ENCODE data around the gene ABHD8.
A peak's percentile ranks its signal among the peaks of the same experiment; 100 is the strongest.

The ABHD8 gene

DNA sequence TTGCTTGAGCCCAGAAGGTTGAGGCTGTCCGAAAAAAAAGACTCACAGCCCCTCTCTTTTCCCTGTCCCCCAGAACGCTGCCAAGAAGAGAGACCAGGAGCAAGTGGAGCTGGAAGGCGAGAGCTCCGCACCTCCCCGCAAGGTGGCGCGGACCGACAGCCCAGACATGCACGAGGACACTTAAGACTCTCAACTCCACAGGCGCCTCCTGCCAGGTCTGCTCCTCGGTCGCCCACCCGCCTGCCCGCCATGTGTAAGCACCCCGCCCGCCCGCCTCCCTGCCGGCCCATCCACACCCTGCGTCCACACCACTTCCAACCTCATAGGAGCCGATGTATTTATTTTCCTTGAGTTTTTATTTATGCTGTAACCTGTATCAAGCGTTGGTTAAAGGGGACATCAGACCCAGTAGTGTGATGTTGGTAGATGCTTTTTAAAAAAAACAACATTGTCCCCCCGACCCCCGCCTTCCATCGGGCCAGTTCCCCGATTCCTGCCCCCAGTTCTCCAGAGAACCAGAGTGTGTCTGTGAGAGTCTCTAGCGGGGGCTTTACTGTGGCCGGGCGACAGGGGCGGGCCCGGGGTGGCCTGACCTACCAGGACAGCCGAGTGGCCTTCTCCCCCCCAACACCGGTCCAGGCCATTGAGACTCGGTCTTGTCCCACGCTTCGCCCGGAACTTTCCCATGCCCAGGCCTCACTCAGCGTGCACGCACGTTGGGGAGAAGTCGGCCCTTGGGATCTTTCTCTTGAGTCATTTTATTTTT lies 16.4 kb upstream of the ABHD8 start:
- Histone ChIP-seq H3K4me3 (ENCODE audit: low read depth, low read length) (no peak overlapping the region), H3K27me3 (replicated peaks) (no peaks in the 10 kb centered on the region), H3K36me3 (replicated peaks) (peaks cover 60% of the 10 kb centered on the region), H3K27ac (no peak overlapping the region)
- TF ChIP-seq, protein P1, sequence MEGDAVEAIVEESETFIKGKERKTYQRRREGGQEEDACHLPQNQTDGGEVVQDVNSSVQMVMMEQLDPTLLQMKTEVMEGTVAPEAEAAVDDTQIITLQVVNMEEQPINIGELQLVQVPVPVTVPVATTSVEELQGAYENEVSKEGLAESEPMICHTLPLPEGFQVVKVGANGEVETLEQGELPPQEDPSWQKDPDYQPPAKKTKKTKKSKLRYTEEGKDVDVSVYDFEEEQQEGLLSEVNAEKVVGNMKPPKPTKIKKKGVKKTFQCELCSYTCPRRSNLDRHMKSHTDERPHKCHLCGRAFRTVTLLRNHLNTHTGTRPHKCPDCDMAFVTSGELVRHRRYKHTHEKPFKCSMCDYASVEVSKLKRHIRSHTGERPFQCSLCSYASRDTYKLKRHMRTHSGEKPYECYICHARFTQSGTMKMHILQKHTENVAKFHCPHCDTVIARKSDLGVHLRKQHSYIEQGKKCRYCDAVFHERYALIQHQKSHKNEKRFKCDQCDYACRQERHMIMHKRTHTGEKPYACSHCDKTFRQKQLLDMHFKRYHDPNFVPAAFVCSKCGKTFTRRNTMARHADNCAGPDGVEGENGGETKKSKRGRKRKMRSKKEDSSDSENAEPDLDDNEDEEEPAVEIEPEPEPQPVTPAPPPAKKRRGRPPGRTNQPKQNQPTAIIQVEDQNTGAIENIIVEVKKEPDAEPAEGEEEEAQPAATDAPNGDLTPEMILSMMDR (IDR thresholded peaks at IDR 0.05; ENCODE audit: low read depth, low read length, missing control alignments), result no peak
- in situ Hi-C loops (cut with HindIII; ENCODE audit: low pct_ligation_motif_present, low sequenced_read_pairs), result no loop called here
- DNase-seq, result no peak

DNA sequence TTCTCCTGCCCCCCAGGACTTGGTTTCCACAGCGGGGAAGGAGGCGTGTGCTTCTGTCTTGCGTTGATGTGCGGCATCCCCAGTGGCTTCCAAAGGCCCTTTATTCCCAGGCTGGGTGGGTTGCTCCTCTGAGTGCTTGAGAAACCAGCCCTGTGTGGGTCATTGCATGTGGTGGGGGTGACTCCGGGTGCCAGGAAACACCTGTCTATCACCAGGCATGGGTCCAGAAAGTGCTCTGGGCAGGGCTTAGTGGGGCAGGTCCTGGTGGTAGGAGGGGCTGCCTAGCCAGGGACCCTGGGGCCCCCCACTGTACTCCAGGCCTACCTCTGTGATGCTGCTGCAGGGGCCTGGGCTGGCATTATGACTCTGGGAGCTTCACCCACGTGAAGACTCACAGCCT lies 15.7 kb upstream of the ABHD8 start:
- Histone ChIP-seq H3K27me3 (replicated peaks) (no peaks in the 10 kb centered on the region), H3K4me3 (ENCODE audit: low read depth, low read length) (no peak overlapping the region), H3K36me3 (replicated peaks) (peaks cover 67% of the 10 kb centered on the region), H3K27ac (no peak overlapping the region)
- in situ Hi-C loops (cut with HindIII; ENCODE audit: low pct_ligation_motif_present, low sequenced_read_pairs), result no loop called here
- TF ChIP-seq, protein P1 (IDR thresholded peaks at IDR 0.05; ENCODE audit: low read depth, low read length, missing control alignments), result no peak
- DNase-seq, result no peak

DNA sequence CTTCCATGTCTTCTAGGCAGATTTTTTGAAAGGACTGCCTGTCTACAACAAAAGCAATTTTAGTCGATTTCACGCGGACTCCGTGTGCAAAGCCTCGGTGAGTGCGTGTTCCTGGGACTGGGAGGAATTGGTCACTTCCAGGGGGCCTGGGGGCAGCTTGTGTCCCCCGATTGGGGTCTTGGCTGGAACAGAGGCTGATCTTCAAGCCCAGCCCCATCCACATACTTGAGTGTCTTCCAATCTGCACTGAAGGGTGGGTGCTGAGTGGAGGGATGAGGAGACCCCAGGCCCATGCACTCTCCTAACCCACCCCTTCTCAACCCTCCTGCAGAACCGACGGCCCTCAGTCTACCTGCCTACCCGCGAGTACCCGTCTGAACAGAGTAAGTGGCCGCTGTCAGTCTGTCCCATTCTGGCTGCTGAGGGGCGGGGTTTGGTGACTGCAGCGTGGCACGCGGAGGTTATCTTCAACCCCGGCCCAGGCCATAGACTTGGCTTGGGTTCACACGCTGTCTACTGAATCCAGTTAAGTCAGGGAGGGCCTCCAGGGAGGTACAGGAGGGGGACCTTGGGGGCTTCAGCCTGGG lies 10.9 kb upstream of the ABHD8 start:
- TF ChIP-seq, protein P1 (IDR thresholded peaks at IDR 0.05; ENCODE audit: low read depth, low read length, missing control alignments), result no peak
- in situ Hi-C loops (cut with HindIII; ENCODE audit: low pct_ligation_motif_present, low sequenced_read_pairs), result no loop called here
- no peaks in the 10 kb centered on the region for H3K27me3 ChIP-seq (replicated peaks)
- no peak overlapping the region for H3K4me3 ChIP-seq (ENCODE audit: low read depth, low read length)
- no peak for DNase-seq
- no peak overlapping the region for H3K27ac ChIP-seq
- H3K36me3 ChIP-seq (replicated peaks), result peaks cover 44% of the 10 kb centered on the region

DNA sequence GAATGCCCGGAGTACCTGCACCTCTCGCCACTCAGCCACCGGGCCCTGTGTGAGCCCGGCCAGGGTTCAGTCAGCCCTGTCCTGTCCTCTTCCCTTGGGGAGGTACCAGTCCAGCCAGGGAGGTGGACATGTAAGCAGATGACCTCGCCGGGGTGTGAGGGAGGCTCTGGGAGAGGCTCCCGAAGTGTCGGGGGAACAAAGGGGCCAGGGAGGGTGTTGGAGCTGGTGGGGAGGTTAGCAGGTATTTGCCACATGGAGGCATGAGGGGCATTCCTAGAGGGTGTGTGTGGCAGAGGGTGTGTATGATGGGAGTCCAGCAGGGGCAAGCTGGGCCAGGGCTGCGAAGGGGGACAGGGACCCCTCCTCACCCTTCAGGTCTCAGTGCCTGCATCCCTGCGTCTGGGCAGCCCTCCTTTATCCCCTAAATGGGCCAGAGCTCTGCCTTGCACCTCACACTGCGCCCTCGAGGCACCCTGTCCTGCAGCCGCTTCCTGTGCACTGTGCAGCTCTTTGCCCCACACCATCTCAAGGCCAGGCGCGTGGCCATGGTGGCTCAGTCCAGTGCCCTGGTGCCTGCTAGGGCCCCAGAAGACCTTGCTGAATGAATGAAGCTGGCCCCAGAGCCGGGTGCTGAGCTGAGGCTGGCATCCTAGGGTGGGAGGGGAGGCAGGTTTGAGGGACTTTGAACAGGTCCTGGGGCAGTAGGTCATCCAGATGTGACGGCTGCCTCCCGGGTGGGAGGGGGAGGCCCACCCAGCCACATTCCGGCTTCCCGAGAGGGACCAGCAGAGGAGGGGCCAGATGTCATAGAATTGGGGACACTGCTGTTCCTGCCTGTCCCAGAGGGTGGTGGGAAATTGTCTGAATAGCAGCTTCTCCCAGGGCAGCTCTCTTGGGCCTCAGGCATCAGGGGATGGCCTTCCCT lies 9.2 kb upstream of the ABHD8 start:
- H3K4me3 ChIP-seq (ENCODE audit: low read depth, low read length), result no peak overlapping the region
- H3K27ac ChIP-seq, result peak overlapping the region; percentile 85
- no peak for DNase-seq
- TF ChIP-seq, protein P1 (IDR thresholded peaks at IDR 0.05; ENCODE audit: low read depth, low read length, missing control alignments), result no peak
- H3K27me3 ChIP-seq (replicated peaks), result no peaks in the 10 kb centered on the region
- in situ Hi-C loops (cut with HindIII; ENCODE audit: low pct_ligation_motif_present, low sequenced_read_pairs), result no loop called here
- peaks cover 39% of the 10 kb centered on the region for H3K36me3 ChIP-seq (replicated peaks)

DNA sequence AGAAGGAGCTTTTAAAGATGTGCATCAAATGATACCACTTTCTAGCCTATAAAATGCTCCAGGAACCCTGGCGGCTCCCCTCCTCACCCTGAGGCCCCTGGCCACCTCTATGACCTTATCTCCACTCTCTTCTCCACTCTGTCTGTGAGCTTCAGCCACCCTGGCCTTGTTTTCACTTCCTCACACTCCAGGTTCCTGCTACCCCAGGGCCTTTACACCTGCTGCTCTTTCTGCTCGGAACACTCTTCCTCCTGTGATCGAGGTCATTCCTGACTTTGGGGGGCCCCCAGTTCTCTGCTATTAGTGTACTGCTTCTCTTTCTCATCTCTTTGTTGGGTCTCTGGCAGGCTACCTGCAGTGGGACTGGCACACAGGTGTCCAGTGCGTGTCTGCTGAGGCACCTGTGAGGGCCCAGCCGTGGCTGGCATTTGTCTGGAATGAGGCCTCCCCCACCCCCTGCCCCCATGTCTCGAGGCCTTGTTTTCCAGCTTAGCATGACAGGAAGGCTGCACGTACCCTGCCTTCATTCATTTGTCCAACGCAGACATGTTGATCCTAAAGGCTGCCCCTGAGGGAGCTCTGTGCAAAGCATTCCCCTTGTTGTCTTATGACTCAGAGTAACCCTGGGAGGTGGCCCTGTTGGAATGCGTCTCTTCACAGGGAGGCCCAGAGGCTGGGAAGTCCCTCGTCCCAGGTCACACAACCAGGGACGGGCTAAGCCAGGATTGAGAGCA lies 8.4 kb upstream of the ABHD8 start:
- H3K4me3 ChIP-seq (ENCODE audit: low read depth, low read length), result no peak overlapping the region
- peaks cover 32% of the 10 kb centered on the region for H3K36me3 ChIP-seq (replicated peaks)
- H3K27ac ChIP-seq, result peak overlapping the region; percentile 85
- peak; percentile 86 for DNase-seq
- H3K27me3 ChIP-seq (replicated peaks), result no peaks in the 10 kb centered on the region
- in situ Hi-C loops (cut with HindIII; ENCODE audit: low pct_ligation_motif_present, low sequenced_read_pairs), result no loop called here
- TF ChIP-seq, protein P1 (IDR thresholded peaks at IDR 0.05; ENCODE audit: low read depth, low read length, missing control alignments), result no peak
